Breast epithelium (tissue), 3 donors: ENCODE measurements around the gene DEPDC4.

Source experiments
- POLR2A ChIP-seq: fragments of 450-650 bp; IDR thresholded peaks from one replicate; pipeline ENCODE4 v1.6.1; 2016; ENCODE audit warnings: antibody characterized with exemption, mild to moderate bottlenecking, moderate library complexity
- POLR2AphosphoS5 ChIP-seq, 3 donors: sonication (generic); formaldehyde crosslinking; IDR thresholded peaks; one replicate each; pipeline ENCODE4 v1.6.1; 2017; ENCODE audit warnings: antibody characterized with exemption in 3 of 3
- TF ChIP-seq, protein P1 (sequence below), 3 donors: fragments of 450-650 bp; IDR thresholded peaks; one replicate each; pipeline ENCODE4 v1.5.1; 2016 to 2017; ENCODE audit warnings: antibody characterized with exemption in 3 of 3, mild to moderate bottlenecking in 3 of 3, moderate library complexity in 3 of 3

DNA sequence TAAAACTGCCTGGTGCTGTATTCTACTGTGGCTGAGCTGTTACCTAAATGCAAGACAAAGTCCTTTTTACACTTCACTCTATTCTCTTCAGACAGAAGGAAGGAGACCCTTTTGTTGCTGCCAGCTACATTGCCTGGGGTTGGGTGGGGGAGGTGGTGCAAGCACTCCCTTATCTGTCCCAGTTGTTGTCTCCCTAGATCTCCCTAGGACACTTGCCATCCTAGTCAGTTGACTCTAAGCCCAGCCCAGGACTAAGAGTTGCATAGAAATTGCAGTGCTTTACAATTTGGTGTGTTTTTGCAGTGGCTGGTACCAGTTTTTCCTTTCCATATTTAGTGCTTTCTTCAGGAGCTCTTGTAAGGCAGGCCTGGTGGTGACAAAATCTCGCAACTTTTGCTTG lies 35.2 kb upstream of the DEPDC4 start:
- TF ChIP-seq, protein P1, sequence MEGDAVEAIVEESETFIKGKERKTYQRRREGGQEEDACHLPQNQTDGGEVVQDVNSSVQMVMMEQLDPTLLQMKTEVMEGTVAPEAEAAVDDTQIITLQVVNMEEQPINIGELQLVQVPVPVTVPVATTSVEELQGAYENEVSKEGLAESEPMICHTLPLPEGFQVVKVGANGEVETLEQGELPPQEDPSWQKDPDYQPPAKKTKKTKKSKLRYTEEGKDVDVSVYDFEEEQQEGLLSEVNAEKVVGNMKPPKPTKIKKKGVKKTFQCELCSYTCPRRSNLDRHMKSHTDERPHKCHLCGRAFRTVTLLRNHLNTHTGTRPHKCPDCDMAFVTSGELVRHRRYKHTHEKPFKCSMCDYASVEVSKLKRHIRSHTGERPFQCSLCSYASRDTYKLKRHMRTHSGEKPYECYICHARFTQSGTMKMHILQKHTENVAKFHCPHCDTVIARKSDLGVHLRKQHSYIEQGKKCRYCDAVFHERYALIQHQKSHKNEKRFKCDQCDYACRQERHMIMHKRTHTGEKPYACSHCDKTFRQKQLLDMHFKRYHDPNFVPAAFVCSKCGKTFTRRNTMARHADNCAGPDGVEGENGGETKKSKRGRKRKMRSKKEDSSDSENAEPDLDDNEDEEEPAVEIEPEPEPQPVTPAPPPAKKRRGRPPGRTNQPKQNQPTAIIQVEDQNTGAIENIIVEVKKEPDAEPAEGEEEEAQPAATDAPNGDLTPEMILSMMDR (IDR thresholded peaks at IDR 0.05), result no peak
- TF ChIP-seq POLR2AphosphoS5 (IDR thresholded peaks at IDR 0.05) (no peak), POLR2A (no peak)
